Naive thymus-derived CD4-positive, alpha-beta T cell (primary cell): ENCODE data around the gene SUSD6. TPM values are rescaled to one million over a fixed set of nuclear protein-coding genes. Genes with fewer than 3 reads are reported as not detected.

Experiments used
- ATAC-seq: fragments of 150-1000 bp; cut with Tn5 transposase; 2 replicates; pipeline ENCODE4 v1.10.0; 2021; ENCODE audit warnings: mild to moderate bottlenecking, moderate library complexity
- CTCF ChIA-PET: fragments of 350-600 bp; sonication (Branson Sonifier 250); formaldehyde crosslinking; loops from one replicate; lab custom pipeline; 2021; ENCODE audit warnings: antibody characterized with exemption; lab: Charles Lee
- POLR2A ChIA-PET: fragments of 350-600 bp; sonication (Branson Sonifier 250); formaldehyde crosslinking; loops from one replicate; lab custom pipeline; 2021; ENCODE audit warnings: antibody characterized with exemption, inconsistent platforms; lab: Charles Lee
- DNase-seq, 9 donors: peaks; one replicate each; pipeline versions ENCODE4 v3.0.0 to v3.0.0-alpha.2; 2020 to 2022; ENCODE audit warnings: mixed read lengths in 1 of 9
- H3K27ac ChIP-seq: one replicate; pipeline ENCODE4 v1.7.0; 2013; ENCODE audit warnings: mild to moderate bottlenecking, low read depth, low read length, moderate library complexity
- H3K27me3 ChIP-seq, 2 donors: one replicate each; pipeline ENCODE4 v1.7.0; 2013; ENCODE audit warnings: low read length in 2 of 2, mild to moderate bottlenecking in 2 of 2, moderate library complexity in 2 of 2; ENCODE audit not compliant: control insufficient read depth in 2 of 2, insufficient read depth in 2 of 2
- H3K36me3 ChIP-seq, 3 experiments: 1 replicate in 2 of 3; 2 replicates in 1 of 3; pipeline ENCODE4 v1.7.0; 2013; ENCODE audit warnings: low read length in 3 of 3, mild to moderate bottlenecking in 3 of 3, moderate library complexity in 1 of 3; ENCODE audit not compliant: insufficient read depth in 3 of 3, control insufficient read depth in 2 of 3
- H3K4me1 ChIP-seq, 2 donors: one replicate each; pipeline ENCODE4 v1.7.0; 2013; ENCODE audit warnings: low read length in 2 of 2, mild to moderate bottlenecking in 2 of 2, moderate library complexity in 1 of 2; ENCODE audit not compliant: control insufficient read depth in 2 of 2, insufficient read depth in 2 of 2
- H3K4me3 ChIP-seq: 2 replicates; pipeline ENCODE4 v1.7.0; 2013; ENCODE audit warnings: mild to moderate bottlenecking, low read length
- H3K9me3 ChIP-seq, 3 experiments: 1 replicate in 2 of 3; 2 replicates in 1 of 3; pipeline ENCODE4 v1.7.0; 2013; ENCODE audit warnings: low read length in 3 of 3; ENCODE audit not compliant: control insufficient read depth in 2 of 3
- H3K27ac Mint-ChIP-seq, 9 donors: one replicate each; pipeline ENCODE4 v1.8.0; 2020 to 2022; ENCODE audit warnings: mixed read lengths in 9 of 9, mild to moderate bottlenecking in 8 of 9, moderate library complexity in 5 of 9, inconsistent platforms in 2 of 9
- H3K27me3 Mint-ChIP-seq, 5 donors: one replicate each; pipeline ENCODE4 v1.8.0; 2021 to 2022; ENCODE audit warnings: mixed read lengths in 5 of 5, mild to moderate bottlenecking in 1 of 5
- H3K36me3 Mint-ChIP-seq, 5 donors: one replicate each; pipeline ENCODE4 v1.8.0; 2020 to 2022; ENCODE audit warnings: mixed read lengths in 5 of 5, mild to moderate bottlenecking in 3 of 5, inconsistent platforms in 1 of 5
- H3K4me1 Mint-ChIP-seq, 7 donors: one replicate each; pipeline ENCODE4 v1.8.0; 2020 to 2022; ENCODE audit warnings: mixed read lengths in 7 of 7, mild to moderate bottlenecking in 3 of 7, inconsistent platforms in 1 of 7
- H3K4me3 Mint-ChIP-seq, 10 donors: one replicate each; pipeline ENCODE4 v1.8.0; 2020 to 2022; ENCODE audit warnings: mild to moderate bottlenecking in 10 of 10, mixed read lengths in 10 of 10, moderate library complexity in 6 of 10, inconsistent platforms in 2 of 10
- H3K9me3 Mint-ChIP-seq, 11 donors: one replicate each; pipeline ENCODE4 v1.8.0; 2020 to 2022; ENCODE audit warnings: mixed read lengths in 11 of 11, mild to moderate bottlenecking in 4 of 11, inconsistent platforms in 1 of 11, moderate library complexity in 1 of 11
- intact Hi-C, 2 donors: fragments of 100-400 bp; cut with micrococcal nuclease; formaldehyde crosslinking; loops; one replicate each; pipeline ENCODE4 v1.15.1; 2023
- polyA plus RNA-seq, 2 donors: library from polyadenylated mRNA; unstranded; fragments of 300-500 nt; fragmentation: Illumina TruSeq; gene quantifications; one replicate each; pipeline ENCODE4 v1.2.3, GENCODE V29; 2021
- total RNA-seq, 6 experiments: library from RNA in 5 of 6; stranded (reverse) in 5 of 6; gene quantifications; 1 replicate in 5 of 6; 2 replicates in 1 of 6; pipeline ENCODE4 v1.2.3 and lab custom pipeline; 2021 to 2026

The SUSD6 gene
- total and polyA plus RNA-seq, 7 experiments from 2014 or later, result 4.3 to 90.8 (median 44.6) TPM

DNA sequence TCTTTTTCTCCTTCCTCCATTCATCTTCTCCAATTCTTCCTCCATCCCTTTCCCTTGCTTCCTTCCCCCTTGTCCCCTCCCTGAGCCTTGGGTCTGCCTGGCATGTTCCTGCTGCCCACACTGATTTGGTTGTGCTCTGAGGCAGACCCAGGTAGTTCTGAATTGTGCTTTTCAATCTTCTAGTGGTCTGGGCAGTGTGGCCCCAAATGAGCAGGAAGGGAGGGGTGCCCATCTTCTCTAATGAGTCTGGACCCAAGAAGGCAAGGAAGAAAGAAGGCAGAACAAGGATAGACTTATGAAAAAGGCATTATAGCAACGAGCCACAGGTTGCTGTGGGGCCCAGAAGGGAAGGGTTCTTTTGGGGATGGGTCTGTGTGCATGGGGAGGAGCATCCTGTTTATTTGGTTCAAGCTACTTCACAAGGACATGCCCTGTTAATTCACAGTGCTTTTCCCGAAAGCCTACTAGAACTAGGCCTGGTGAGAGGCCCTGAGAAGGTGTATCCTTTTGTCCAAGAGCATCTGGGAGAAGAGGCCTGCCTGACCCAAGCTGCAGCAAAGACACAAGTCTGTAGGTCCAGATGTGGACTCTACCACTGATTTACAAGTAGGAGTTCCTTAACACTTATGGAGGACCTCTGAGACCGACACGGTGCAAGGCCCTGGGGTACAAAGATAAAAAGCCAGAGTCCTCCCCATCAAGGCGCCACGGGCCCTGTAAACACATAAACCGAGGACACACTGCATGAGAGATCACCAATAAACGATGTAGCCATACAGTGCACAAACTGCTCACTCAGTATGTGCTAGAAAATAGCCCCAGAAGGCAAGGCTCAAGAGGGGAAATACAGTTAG lies 1.1 kb upstream of the SUSD6 start:
- intact Hi-C loops, result loop anchor here (2.0 to 10.0 kb wide), 11 partner anchors 15 to 1935 kb away; partner anchors contain the start of genes ACTN1 (in 1 of the 2), DCAF5 (in 1 of the 2), ERH (in 1 of the 2) and MAP3K9 (in 1 of the 2)
- Histone ChIP-seq H3K27me3 (no peaks in the 10 kb centered on the region), H3K36me3 (no peaks in the 10 kb centered on the region), H3K4me3 (peak overlapping the region; percentile 84), H3K27ac (peak overlapping the region; percentile 81), H3K4me1 (peaks cover 27 to 42% of the 10 kb centered on the region in 2 donors), H3K9me3 (no peaks in the 10 kb centered on the region)
- DNase-seq (no peak), ATAC-seq (no peak)
- Mint-ChIP-seq H3K27ac (peak overlapping the region; percentile 88 to 96 (median 93)), H3K9me3 (no peaks in the 10 kb centered on the region), H3K4me3 (peak overlapping the region; percentile 86 to 97 (median 90)), H3K36me3 (peaks cover 0 to 11% (median 0%) of the 10 kb centered on the region in 5 donors), H3K4me1 (peaks cover 33 to 57% (median 52%) of the 10 kb centered on the region in 7 donors), H3K27me3 (no peaks in the 10 kb centered on the region)
- ChIA-PET POLR2A (interaction anchor here (1.1 to 6.2 kb wide), 6 partner anchors 15 to 157 kb away, joined by 3 to 62 read pairs (median 19); partner anchors contain the start of gene SRSF5), CTCF (interaction anchor here (1.2 kb wide), 1 partner anchor 13 kb away, joined by 3 read pairs; no protein-coding TSS in a partner anchor)

DNA sequence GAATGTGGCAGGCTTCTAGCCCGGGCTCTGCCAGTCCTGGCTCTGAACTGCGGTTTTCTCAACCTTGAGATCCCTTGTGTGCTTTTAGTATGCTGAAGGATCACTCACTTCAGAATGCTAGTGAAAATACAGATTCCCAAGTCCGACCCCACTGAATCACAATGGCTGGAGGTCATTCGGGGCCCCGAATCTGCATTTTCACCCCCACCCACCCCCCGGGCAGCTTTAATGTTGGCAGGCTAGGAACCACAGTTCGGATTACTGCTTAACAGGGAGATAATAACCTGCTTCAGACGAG lies 573 bp upstream of the SUSD6 start:
- Histone ChIP-seq H3K4me1 (peaks cover 32 to 48% of the 10 kb centered on the region in 2 donors), H3K9me3 (no peaks in the 10 kb centered on the region), H3K4me3 (peak overlapping the region; percentile 84), H3K27me3 (no peaks in the 10 kb centered on the region), H3K27ac (peak overlapping the region; percentile 81), H3K36me3 (no peaks in the 10 kb centered on the region)
- peak overlapping the region; percentile 88 to 96 (median 93) for H3K27ac Mint-ChIP-seq
- H3K36me3 Mint-ChIP-seq, result peaks cover 0 to 16% (median 0%) of the 10 kb centered on the region in 5 donors
- H3K9me3 Mint-ChIP-seq, result no peaks in the 10 kb centered on the region
- no peaks in the 10 kb centered on the region for H3K27me3 Mint-ChIP-seq
- DNase-seq (no peak), ATAC-seq (no peak)
- peak overlapping the region; percentile 86 to 97 (median 90) for H3K4me3 Mint-ChIP-seq
- peaks cover 38 to 63% (median 58%) of the 10 kb centered on the region in 7 donors for H3K4me1 Mint-ChIP-seq
- POLR2A ChIA-PET, result interaction anchor here (0.9 to 6.2 kb wide), 8 partner anchors 14 to 157 kb away, joined by 3 to 62 read pairs (median 10); partner anchors contain the start of gene SRSF5
- CTCF ChIA-PET, result interaction anchor here (0.9 to 1.2 kb wide), 2 partner anchors 9 to 13 kb away, joined by 3 to 6 read pairs; no protein-coding TSS in a partner anchor
- intact Hi-C loops, result loop anchor here (1.0 to 10.0 kb wide), 13 partner anchors 8 to 1936 kb away; partner anchors contain the start of genes SRSF5 (in 2 of the 2), ACTN1 (in 1 of the 2), DCAF5 (in 1 of the 2) and ERH (in 1 of the 2)

DNA sequence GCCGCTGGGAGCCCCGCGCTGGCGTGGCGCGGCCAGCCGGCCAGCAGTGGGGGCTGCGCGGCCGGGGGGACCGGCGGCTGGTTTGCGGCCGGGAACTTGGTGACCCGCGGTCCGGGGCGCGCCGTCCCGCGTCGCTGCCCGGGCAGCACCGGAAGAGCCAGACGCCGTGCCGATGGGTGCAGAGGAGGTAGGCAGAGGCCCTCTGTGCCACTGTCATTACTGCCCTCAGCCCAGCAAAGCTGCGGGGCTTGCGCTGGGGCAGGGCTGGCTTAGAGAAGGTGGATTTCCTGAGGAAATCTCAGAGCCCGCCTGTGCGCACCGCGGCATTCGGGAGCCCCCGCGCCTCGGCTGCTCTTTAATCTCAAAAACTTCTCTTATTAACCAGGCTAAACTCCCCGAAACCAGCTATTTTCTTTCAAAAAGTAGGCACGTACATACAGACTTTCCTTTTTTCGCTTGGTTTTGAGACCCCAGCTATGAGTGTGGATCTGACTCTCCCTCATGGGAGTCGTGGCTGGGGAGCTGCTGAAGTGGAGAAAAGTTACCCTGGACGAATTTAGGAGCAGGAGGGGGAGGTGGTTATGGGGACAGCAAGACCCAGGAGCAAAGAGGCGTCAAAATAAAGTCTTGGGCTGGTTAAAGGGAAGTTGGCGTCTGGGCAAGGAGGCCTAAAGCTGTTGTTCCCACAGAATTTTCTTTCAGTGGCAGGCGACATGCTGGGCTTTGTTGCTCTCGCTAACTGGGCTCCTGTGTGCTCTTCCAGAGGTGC lies 802 bp downstream of the SUSD6 start:
- Mint-ChIP-seq H3K4me1 (peaks cover 51 to 77% (median 68%) of the 10 kb centered on the region in 7 donors), H3K9me3 (no peaks in the 10 kb centered on the region), H3K27me3 (no peaks in the 10 kb centered on the region), H3K27ac (peak overlapping the region; percentile 95 to 99 (median 98)), H3K4me3 (peak overlapping the region; percentile 84 to 98 (median 93)), H3K36me3 (peaks cover 0 to 24% (median 0%) of the 10 kb centered on the region in 5 donors)
- intact Hi-C loops, result loop anchor here (1.0 to 10.0 kb wide), 8 partner anchors 24 to 1795 kb away; partner anchors contain the start of genes ERH (in 2 of the 2), SLC39A9 (in 2 of the 2), ACTN1 (in 1 of the 2) and MAP3K9 (in 1 of the 2)
- Histone ChIP-seq H3K36me3 (no peaks in the 10 kb centered on the region), H3K4me3 (peak overlapping the region; percentile 91), H3K9me3 (no peaks in the 10 kb centered on the region), H3K27me3 (no peaks in the 10 kb centered on the region), H3K4me1 (peaks cover 46 to 62% of the 10 kb centered on the region in 2 donors), H3K27ac (peak overlapping the region; percentile 85)
- ATAC-seq (peak; percentile 43), DNase-seq (peak in 8 of 9 donors; percentile 30 to 50 (median 42))
- ChIA-PET POLR2A (interaction anchor here (0.7 to 6.2 kb wide), 12 partner anchors 8 to 161 kb away, joined by 3 to 62 read pairs (median 4); partner anchors contain the start of gene SRSF5), CTCF (interaction anchor here (0.9 to 1.5 kb wide), 5 partner anchors 9 to 92 kb away, joined by 4 to 9 read pairs (median 4); no protein-coding TSS in a partner anchor)

DNA sequence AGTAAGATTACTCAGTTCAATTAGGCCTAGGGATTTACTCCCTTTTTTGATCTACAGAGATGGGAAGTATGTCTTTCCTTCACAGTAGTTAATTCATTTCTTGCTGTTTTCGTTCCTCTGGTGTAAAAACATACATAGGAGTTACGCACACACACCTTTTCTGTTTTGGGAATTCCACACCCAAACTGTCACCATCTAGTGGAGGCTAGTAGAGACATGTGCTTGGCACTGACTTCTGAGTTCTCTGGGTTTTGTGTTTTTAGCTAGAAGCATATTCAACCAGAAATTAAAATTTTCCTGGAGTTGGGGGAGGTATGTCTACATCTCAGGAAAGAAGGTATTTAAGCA lies 1.4 kb downstream of the SUSD6 start:
- peaks cover 52 to 67% of the 10 kb centered on the region in 2 donors for H3K4me1 ChIP-seq
- H3K9me3 ChIP-seq, result no peaks in the 10 kb centered on the region
- peaks cover 56 to 82% (median 74%) of the 10 kb centered on the region in 7 donors for H3K4me1 Mint-ChIP-seq
- H3K27ac Mint-ChIP-seq, result peak overlapping the region; percentile 95 to 99 (median 98)
- peak overlapping the region; percentile 85 for H3K27ac ChIP-seq
- intact Hi-C loops, result loop anchor here (1.0 to 10.0 kb wide), 10 partner anchors 24 to 1795 kb away; partner anchors contain the start of genes ERH (in 2 of the 2), SLC39A9 (in 2 of the 2), ACTN1 (in 1 of the 2) and MAP3K9 (in 1 of the 2)
- CTCF ChIA-PET, result interaction anchor here (0.9 to 1.5 kb wide), 5 partner anchors 8 to 92 kb away, joined by 4 to 9 read pairs (median 4); no protein-coding TSS in a partner anchor
- peak overlapping the region; percentile 91 for H3K4me3 ChIP-seq
- H3K4me3 Mint-ChIP-seq, result peak overlapping the region; percentile 84 to 98 (median 93)
- H3K36me3 Mint-ChIP-seq, result peaks cover 0 to 24% (median 0%) of the 10 kb centered on the region in 5 donors
- POLR2A ChIA-PET, result interaction anchor here (0.7 to 6.2 kb wide), 13 partner anchors 7 to 1216 kb away, joined by 3 to 62 read pairs (median 3); partner anchors contain the start of gene SRSF5
- no peaks in the 10 kb centered on the region for H3K27me3 Mint-ChIP-seq
- H3K9me3 Mint-ChIP-seq, result no peaks in the 10 kb centered on the region
- peak in 1 of 9 donors; percentile 20 for DNase-seq
- no peaks in the 10 kb centered on the region for H3K27me3 ChIP-seq
- H3K36me3 ChIP-seq, result no peaks in the 10 kb centered on the region
- no peak for ATAC-seq

DNA sequence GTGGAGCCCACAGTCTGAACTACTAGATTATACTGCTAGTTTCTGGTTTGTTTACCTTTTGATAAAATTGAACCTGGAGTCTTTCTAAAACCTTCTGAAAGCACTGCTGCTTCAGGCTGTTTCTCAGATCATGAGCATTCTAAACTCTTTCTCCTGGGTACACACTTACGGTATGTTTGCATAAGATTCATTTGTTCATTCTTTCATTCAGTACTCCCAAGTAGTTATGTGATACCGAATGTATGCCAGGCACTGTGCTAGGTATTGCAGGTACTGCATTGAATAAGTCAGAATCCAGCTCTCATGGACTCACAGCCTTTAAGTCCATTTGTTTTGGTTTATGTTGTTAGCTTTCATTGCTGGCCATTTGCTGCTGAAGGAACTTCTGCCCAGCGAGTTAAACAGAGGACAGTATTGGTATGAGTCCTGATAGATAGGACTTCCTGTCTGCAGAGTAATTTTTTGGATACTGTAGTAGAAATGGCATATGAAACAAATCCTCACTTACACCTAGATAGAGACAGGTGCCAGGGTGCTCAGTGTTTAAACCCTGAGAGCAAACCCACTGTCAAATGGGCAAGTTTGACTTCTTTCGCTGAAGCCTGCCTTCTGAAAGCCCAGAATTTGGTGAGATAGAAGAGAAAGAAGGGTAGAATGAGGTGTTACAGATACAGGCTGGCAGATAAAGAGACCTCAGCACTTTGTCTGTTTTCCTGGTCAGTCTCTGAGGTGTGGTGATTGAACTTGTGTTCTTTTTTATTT lies 2.1 kb downstream of the SUSD6 start:
- Mint-ChIP-seq H3K4me1 (peaks cover 60 to 90% (median 81%) of the 10 kb centered on the region in 7 donors), H3K27ac (peak overlapping the region; percentile 95 to 99 (median 98)), H3K27me3 (no peaks in the 10 kb centered on the region), H3K9me3 (no peaks in the 10 kb centered on the region), H3K36me3 (peaks cover 0 to 26% (median 0%) of the 10 kb centered on the region in 5 donors), H3K4me3 (peak overlapping the region; percentile 84 to 98 (median 93))
- no peaks in the 10 kb centered on the region for H3K36me3 ChIP-seq
- DNase-seq (peak in 1 of 9 donors; percentile 11), ATAC-seq (no peak)
- intact Hi-C loops, result loop anchor here (1.0 to 10.0 kb wide), 9 partner anchors 17 to 1796 kb away; partner anchors contain the start of genes ACTN1 (in 1 of the 2), ERH (in 1 of the 2), MAP3K9 (in 1 of the 2) and RAD51B (in 1 of the 2)
- POLR2A ChIA-PET, result interaction anchor here (0.6 to 6.2 kb wide), 9 partner anchors 11 to 1216 kb away, joined by 3 to 62 read pairs (median 4); partner anchors contain the start of gene SRSF5
- peak overlapping the region; percentile 85 for H3K27ac ChIP-seq
- no peaks in the 10 kb centered on the region for H3K27me3 ChIP-seq
- peak overlapping the region; percentile 91 for H3K4me3 ChIP-seq
- H3K4me1 ChIP-seq, result peaks cover 59 to 75% of the 10 kb centered on the region in 2 donors
- CTCF ChIA-PET, result interaction anchor here (1.1 to 1.5 kb wide), 3 partner anchors 9 to 91 kb away, joined by 3 to 4 read pairs (median 4); no protein-coding TSS in a partner anchor
- H3K9me3 ChIP-seq, result no peaks in the 10 kb centered on the region
